Measurements from ENCODE around the gene SAP30BP.
"Not testable (repeated sequence)": the region's sequence is repeated elsewhere in the genome, so short reads cannot be mapped to it uniquely, and the experiment has no call there.

DNA sequence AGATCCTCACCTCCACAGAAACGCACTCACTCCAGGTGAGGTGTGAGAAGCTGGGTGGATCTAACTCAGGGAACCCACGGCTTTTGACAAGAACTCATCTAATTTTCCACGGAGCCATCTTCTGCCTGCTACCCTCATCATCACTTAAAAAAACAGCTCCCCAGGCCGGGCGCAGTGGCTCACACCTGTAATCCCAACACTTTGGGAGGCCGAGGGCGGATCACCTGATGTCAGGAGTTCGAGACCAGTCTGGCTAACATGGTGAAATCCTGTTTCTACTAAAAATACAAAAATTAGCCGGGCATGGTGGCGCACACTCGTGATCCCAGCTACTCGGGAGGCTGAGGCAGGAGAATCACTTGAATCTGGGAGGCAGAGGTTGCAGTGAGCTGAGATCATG is 29.1 kb upstream of the SAP30BP start:
- not testable (repeated sequence) for TF ChIP-seq POLR2AphosphoS5 (IDR thresholded peaks at IDR 0.05; ENCODE audit: insufficient read depth, low read depth, low read length); POLR2A (IDR thresholded peaks at IDR 0.05; ENCODE audit: low read depth, low read length); JUN (IDR thresholded peaks at IDR 0.05; ENCODE audit: borderline replicate concordance, insufficient read depth, insufficient read length, low read depth); GATA2 (IDR thresholded peaks at IDR 0.05; ENCODE audit: insufficient read depth, insufficient read length, low read depth, low read length); FOS (IDR thresholded peaks at IDR 0.05; ENCODE audit: borderline replicate concordance, insufficient read depth, low read length)
- TF ChIP-seq, protein P1, sequence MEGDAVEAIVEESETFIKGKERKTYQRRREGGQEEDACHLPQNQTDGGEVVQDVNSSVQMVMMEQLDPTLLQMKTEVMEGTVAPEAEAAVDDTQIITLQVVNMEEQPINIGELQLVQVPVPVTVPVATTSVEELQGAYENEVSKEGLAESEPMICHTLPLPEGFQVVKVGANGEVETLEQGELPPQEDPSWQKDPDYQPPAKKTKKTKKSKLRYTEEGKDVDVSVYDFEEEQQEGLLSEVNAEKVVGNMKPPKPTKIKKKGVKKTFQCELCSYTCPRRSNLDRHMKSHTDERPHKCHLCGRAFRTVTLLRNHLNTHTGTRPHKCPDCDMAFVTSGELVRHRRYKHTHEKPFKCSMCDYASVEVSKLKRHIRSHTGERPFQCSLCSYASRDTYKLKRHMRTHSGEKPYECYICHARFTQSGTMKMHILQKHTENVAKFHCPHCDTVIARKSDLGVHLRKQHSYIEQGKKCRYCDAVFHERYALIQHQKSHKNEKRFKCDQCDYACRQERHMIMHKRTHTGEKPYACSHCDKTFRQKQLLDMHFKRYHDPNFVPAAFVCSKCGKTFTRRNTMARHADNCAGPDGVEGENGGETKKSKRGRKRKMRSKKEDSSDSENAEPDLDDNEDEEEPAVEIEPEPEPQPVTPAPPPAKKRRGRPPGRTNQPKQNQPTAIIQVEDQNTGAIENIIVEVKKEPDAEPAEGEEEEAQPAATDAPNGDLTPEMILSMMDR (IDR thresholded peaks at IDR 0.05; ENCODE audit: extremely low read depth in 1 of 2, insufficient read depth in 1 of 2, low read depth in 1 of 2, low read length in 2 of 2), result not testable (repeated sequence)
- TF ChIP-seq, protein P2, sequence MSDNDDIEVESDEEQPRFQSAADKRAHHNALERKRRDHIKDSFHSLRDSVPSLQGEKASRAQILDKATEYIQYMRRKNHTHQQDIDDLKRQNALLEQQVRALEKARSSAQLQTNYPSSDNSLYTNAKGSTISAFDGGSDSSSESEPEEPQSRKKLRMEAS (IDR thresholded peaks at IDR 0.05; ENCODE audit: insufficient read depth, insufficient read length), result not testable (repeated sequence)

All from endothelial cell of umbilical vein (primary cell).